ENCODE data around the gene CCDC192.

DNA sequence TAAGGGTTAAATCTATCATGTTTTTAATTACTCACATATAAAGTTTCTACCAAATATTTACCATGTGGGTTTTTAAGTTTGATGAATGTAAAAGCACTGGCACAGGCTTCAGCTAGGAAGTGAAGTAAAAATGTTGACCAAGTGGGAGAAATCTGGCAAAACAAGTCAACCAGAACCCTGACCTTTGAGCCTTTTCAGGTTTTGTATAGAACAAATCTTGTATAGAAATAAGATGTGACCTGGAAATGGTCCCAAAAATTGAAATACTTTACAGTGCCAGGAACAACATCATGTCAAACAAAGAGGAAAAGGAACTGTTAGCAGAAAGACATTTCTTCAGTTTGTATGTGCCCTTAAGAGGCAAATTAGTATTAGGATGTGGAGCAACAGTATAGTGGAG, 137.6 kb downstream of the CCDC192 start:
- TF ChIP-seq, protein P1, sequence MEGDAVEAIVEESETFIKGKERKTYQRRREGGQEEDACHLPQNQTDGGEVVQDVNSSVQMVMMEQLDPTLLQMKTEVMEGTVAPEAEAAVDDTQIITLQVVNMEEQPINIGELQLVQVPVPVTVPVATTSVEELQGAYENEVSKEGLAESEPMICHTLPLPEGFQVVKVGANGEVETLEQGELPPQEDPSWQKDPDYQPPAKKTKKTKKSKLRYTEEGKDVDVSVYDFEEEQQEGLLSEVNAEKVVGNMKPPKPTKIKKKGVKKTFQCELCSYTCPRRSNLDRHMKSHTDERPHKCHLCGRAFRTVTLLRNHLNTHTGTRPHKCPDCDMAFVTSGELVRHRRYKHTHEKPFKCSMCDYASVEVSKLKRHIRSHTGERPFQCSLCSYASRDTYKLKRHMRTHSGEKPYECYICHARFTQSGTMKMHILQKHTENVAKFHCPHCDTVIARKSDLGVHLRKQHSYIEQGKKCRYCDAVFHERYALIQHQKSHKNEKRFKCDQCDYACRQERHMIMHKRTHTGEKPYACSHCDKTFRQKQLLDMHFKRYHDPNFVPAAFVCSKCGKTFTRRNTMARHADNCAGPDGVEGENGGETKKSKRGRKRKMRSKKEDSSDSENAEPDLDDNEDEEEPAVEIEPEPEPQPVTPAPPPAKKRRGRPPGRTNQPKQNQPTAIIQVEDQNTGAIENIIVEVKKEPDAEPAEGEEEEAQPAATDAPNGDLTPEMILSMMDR (tag by site-specific recombination; IDR thresholded peaks at IDR 0.05) = no peak
- TF ChIP-seq ZNF501 (tag by site-specific recombination; IDR thresholded peaks at IDR 0.05) (no peak), ZSCAN30 (tag by site-specific recombination; IDR thresholded peaks at IDR 0.05) (no peak)
